Vein endothelial cell (primary cell): ENCODE results near the gene AP5M1. TPM values are rescaled to one million over a fixed set of nuclear protein-coding genes. Genes with fewer than 3 reads are reported as not detected.

Experiments
- total RNA-seq: library from RNA; depleted of rRNA; stranded (reverse); fragments of >200 nt; gene quantifications from 2 replicates; pipeline ENCODE4 v1.2.3, GENCODE V29; 2012

The AP5M1 gene
- total RNA-seq = 18.3 and 38.9 TPM in 2 replicates

GRCh38 chr14:57268161-57269069 is at the start of gene AP5M1, which contains the start of gene EXOC5:
Gene AP5M1 (plus strand): TSS chr14:57268971. CDS start chr14:57269315, 344 bp downstream.
Gene EXOC5 (minus strand): TSS chr14:57268905. CDS start chr14:57268648, 257 bp downstream.

Other genes starting within 250 kb of the AP5M1 start
- 69.2 and 111 TPM in 2 replicates for gene EXOC5, start 66 bp upstream of the AP5M1 start, total RNA-seq
- gene NAA30, start 121.6 kb downstream of the AP5M1 start, total RNA-seq = 22.2 and 33.3 TPM in 2 replicates
- gene CCDC198, start 224.9 kb downstream of the AP5M1 start, total RNA-seq = not detected in 2 replicates